Heart right ventricle (tissue), 16 donors: ENCODE results near the gene FAM229A. TPM values are rescaled to one million over a fixed set of nuclear protein-coding genes. Genes with fewer than 3 reads are reported as not detected.
A peak's percentile ranks its signal among the peaks of the same experiment; 100 is the strongest.

ENCODE experiments used
- ATAC-seq, 8 donors: fragments of 200-7000 bp; cut with Tn5 transposase; one replicate each; pipeline ENCODE4 v1.9.1; 2020; ENCODE audit warnings: mild to moderate bottlenecking in 8 of 8, moderate library complexity in 8 of 8, moderate number of reproducible peaks in 1 of 8
- DNase-seq, 2 donors: peaks; one replicate each; pipeline ENCODE4 v3.0.0-alpha.2; 2020
- H3K27ac ChIP-seq, 10 donors: fragments of 200-600 bp; sonication (generic) in 2 of 10; one replicate each; pipeline versions ENCODE4 v1.5.0 to v1.8.0; 2020 to 2022; ENCODE audit warnings: mild to moderate bottlenecking in 3 of 10
- H3K27me3 ChIP-seq, 7 donors: fragments of 200-600 bp; one replicate each; pipeline ENCODE4 v1.8.0; 2021 to 2022; ENCODE audit warnings: mild to moderate bottlenecking in 2 of 7
- H3K36me3 ChIP-seq, 9 donors: fragments of 200-600 bp; sonication (generic) in 1 of 9; one replicate each; pipeline versions ENCODE4 v1.5.0 to v1.8.0; 2020 to 2022; ENCODE audit warnings: mild to moderate bottlenecking in 2 of 9
- H3K4me1 ChIP-seq, 9 donors: fragments of 200-600 bp; sonication (generic) in 1 of 9; one replicate each; pipeline versions ENCODE4 v1.5.0 to v1.8.0; 2020 to 2022; ENCODE audit warnings: mild to moderate bottlenecking in 4 of 9
- H3K4me3 ChIP-seq, 10 donors: fragments of 200-600 bp; sonication (generic) in 2 of 10; one replicate each; pipeline versions ENCODE4 v1.5.0 to v1.8.0; 2020 to 2022; ENCODE audit warnings: mild to moderate bottlenecking in 7 of 10, moderate library complexity in 2 of 10
- H3K9me3 ChIP-seq, 11 donors: fragments of 200-600 bp in 10 of 11; sonication (generic) in 2 of 11; one replicate each; pipeline versions ENCODE4 v1.5.0 to v1.8.0; 2013 to 2022; ENCODE audit warnings: mild to moderate bottlenecking in 2 of 11, control low read depth in 1 of 11, moderate library complexity in 1 of 11
- CTCF ChIP-seq, 9 donors: fragments of 200-600 bp; sonication (generic) in 2 of 9; IDR thresholded peaks; one replicate each; pipeline versions ENCODE4 v1.5.0 to v1.8.0; 2021 to 2022; ENCODE audit warnings: antibody characterized with exemption in 9 of 9, mild to moderate bottlenecking in 5 of 9, moderate library complexity in 1 of 9
- WGBS, 2 donors: extraction: QIAGEN DNeasy Blood & Tissue Kit; methylation state at CpG; one replicate each; pipeline ENCODE4 v1.1.7; 2013; ENCODE audit warnings: inconsistent platforms in 1 of 2; 5-methylcytosine and 5-hydroxymethylcytosine counted together
- intact Hi-C, 10 donors: fragments of 100-400 bp; cut with DNase I; formaldehyde crosslinking; loops; one replicate each; pipeline versions ENCODE4 v1.11.1 to v1.14.2; 2022
- polyA plus RNA-seq, 2 donors: library from polyadenylated mRNA; stranded (reverse); fragments of 200-250 nt; gene quantifications; one replicate each; pipeline ENCODE4 v1.2.3, GENCODE V29; 2013
- total RNA-seq, 10 donors: library from RNA; stranded (reverse); fragmentation: NEBNext Ultra II Directional in 3 of 10; extraction: Animal tissue kit (Norgen Biotek cat#: 25700) in 3 of 10; gene quantifications; one replicate each; pipeline versions ENCODE4 v1.2.1 to v1.2.4, GENCODE V29; 2021 to 2023
- donor health status: Arrhythmogenic right ventricular cardiomyopathy.
- donor health status: ischemic (EF 13 %, LVEDD 7.1; RV severe dilation, severe dysfunction).
- donor health status: healthy with polysubstance abuse.
- donor health status: DM: no; HTN: yes; CAD: no.
- donor health status: DM: no; HTN: no; CAD: no.
- donor health status: ischemic (EF 25% LVEDD 6.9; RV normal size, moderate dysfunction).
- donor health status: ischemic (EF 25% LVEDD 5.7; RV mildly dilated, moderate dysfunction).
- donor health status: healthy.
- donor health status: DM: yes; HTN: yes; CAD: no.
- donor health status: Ischemic cardiomyopathy.
- donor health status: ischemic (EF 35%, LVEDD 5.7; RV mildly dilated, moderate dysfunction).
- donor health status: nonischemic (EF 11% LVEDD 7.7; RV severe dilation, severe dysfunction).
- donor health status: DM: yes; HTN: yes; CAD: no.
- donor health status: PGD.
- donor health status: ischemic (EF 29% LVEDD 5.4; RV normal size, mild dysfunction).
- donor health status: nonischemic (EF 23%, LVEDD 6.1; RV moderate dilation, normal function).

The FAM229A gene
- total and polyA plus RNA-seq, 12 donors = 0.93 to 13.4 (median 2.3) TPM

GRCh38 chr1:32327204-32327603 lies 35.1 kb downstream of the FAM229A start:
- ATAC-seq = no peak
- intact Hi-C loops = loop anchor here in 2 of 10 donors (5.0 to 10.0 kb wide), 2 partner anchors 90 to 102 kb away; partner anchors contain the start of genes EIF3I (in 1 of the 2) and TMEM234 (in 1 of the 2)

GRCh38 chr1:32321712-32322291 lies 40.5 kb downstream of the FAM229A start:
- WGBS, 2 donors = 51 to 61% methylated on average over 5 of the region's 5 CpGs
- peak in 1 of 8 donors; percentile 29 for ATAC-seq
- Histone ChIP-seq H3K4me3 (no peak overlapping the region), H3K27me3 (no peaks in the 10 kb centered on the region), H3K27ac (peak overlapping the region in 3 of 10 donors; percentile 34 to 44 (median 37)), H3K36me3 (peaks cover 0 to 88% (median 17%) of the 10 kb centered on the region in 9 donors), H3K9me3 (no peaks in the 10 kb centered on the region), H3K4me1 (peaks cover 0 to 15% (median under 1%) of the 10 kb centered on the region in 9 donors)
- intact Hi-C loops = loop anchor here in 1 of 10 donors (10.0 kb wide), 1 partner anchor 97 kb away; the partner anchor contains the start of genes EIF3I and TMEM234
- no peak for TF ChIP-seq CTCF (IDR thresholded peaks at IDR 0.05)
- DNase-seq = no peak

More at GRCh38 chr1:32327204-32327603, 35.1 kb downstream of the FAM229A start:
- no peak for DNase-seq
- 96% methylated on average over 11 of the region's 11 CpGs for WGBS, 2 donors
- H3K4me1 ChIP-seq = peaks cover 0 to 3% (median 0%) of the 10 kb centered on the region in 9 donors
- no peaks in the 10 kb centered on the region for H3K27me3 ChIP-seq
- no peak overlapping the region for H3K4me3 ChIP-seq
- no peak for TF ChIP-seq CTCF (IDR thresholded peaks at IDR 0.05)
- no peaks in the 10 kb centered on the region for H3K9me3 ChIP-seq
- peaks cover 0 to 98% (median 46%) of the 10 kb centered on the region in 9 donors for H3K36me3 ChIP-seq
- H3K27ac ChIP-seq = no peak overlapping the region

GRCh38 chr1:32318127-32318869 lies 44.0 kb downstream of the FAM229A start:
- Histone ChIP-seq H3K4me1 (peaks cover 0 to 30% (median 11%) of the 10 kb centered on the region in 9 donors), H3K9me3 (no peaks in the 10 kb centered on the region), H3K4me3 (no peak overlapping the region), H3K36me3 (peaks cover 0 to 65% (median 9%) of the 10 kb centered on the region in 9 donors), H3K27ac (no peak overlapping the region), H3K27me3 (no peaks in the 10 kb centered on the region)
- no peak for TF ChIP-seq CTCF (IDR thresholded peaks at IDR 0.05)
- DNase-seq (no peak), ATAC-seq (no peak)
- intact Hi-C loops = loop anchor here in 5 of 10 donors (5.0 to 10.0 kb wide), 3 partner anchors 76 to 103 kb away; partner anchors contain the start of genes EIF3I (in 4 of the 5) and TMEM234 (in 4 of the 5)
- 96% methylated on average over 10 of the region's 10 CpGs for WGBS, 2 donors

GRCh38 chr1:32316903-32317277 lies 45.4 kb downstream of the FAM229A start:
- intact Hi-C loops = loop anchor here in 5 of 10 donors (5.0 to 10.0 kb wide), 3 partner anchors 75 to 102 kb away; partner anchors contain the start of genes EIF3I (in 4 of the 5) and TMEM234 (in 4 of the 5)
- no peak for TF ChIP-seq CTCF (IDR thresholded peaks at IDR 0.05)
- H3K4me3 ChIP-seq = no peak overlapping the region
- no peak for ATAC-seq
- no peak overlapping the region for H3K27ac ChIP-seq
- no peaks in the 10 kb centered on the region for H3K27me3 ChIP-seq
- 71 to 81% methylated on average over 3 of the region's 3 CpGs for WGBS, 2 donors
- peaks cover 0 to 55% (median 9%) of the 10 kb centered on the region in 9 donors for H3K36me3 ChIP-seq
- no peaks in the 10 kb centered on the region for H3K9me3 ChIP-seq
- no peak for DNase-seq
- H3K4me1 ChIP-seq = peaks cover 0 to 23% (median 11%) of the 10 kb centered on the region in 9 donors
